Right lung (tissue), 10 donors: ENCODE measurements around the gene SLC44A3. TPM values are rescaled to one million over a fixed set of nuclear protein-coding genes. Genes with fewer than 3 reads are reported as not detected.
A peak's percentile ranks its signal among the peaks of the same experiment; 100 is the strongest.

Experiments
- DNase-seq, 2 donors: peaks; one replicate each; pipeline ENCODE4 v3.0.0-alpha.2; 2013
- long read RNA-seq, 8 donors: transcript quantifications; one replicate each; lab custom pipeline, GENCODE V29; 2026
- polyA plus RNA-seq, 5 donors: library from polyadenylated mRNA; unstranded; fragments of 120-200 nt; gene quantifications; one replicate each; pipeline versions ENCODE4 v1.2.1 to v1.2.3, GENCODE V29; 2013; ENCODE audit warnings: inconsistent platforms in 1 of 5, low replicate concordance in 1 of 5; ENCODE audit not compliant: insufficient read length in 5 of 5, insufficient read depth in 1 of 5

Gene SLC44A3
- polyA plus RNA-seq = 10 to 100 TPM; 29.3 to 52.6 (median 43.4) TPM
- long read RNA-seq, donor 1, partial matches to known transcripts = 13 of 18 reads
- long read RNA-seq, donor 1, other reads (novel, unspliced or antisense) = 0 of 18 reads
- long read RNA-seq, donor 2, partial matches to known transcripts = 0 of 1 reads
- long read RNA-seq, donor 2, other reads (novel, unspliced or antisense) = 0 of 1 reads
- long read RNA-seq, donor 3, partial matches to known transcripts = 0 of 4 reads
- long read RNA-seq, donor 3, other reads (novel, unspliced or antisense) = 0 of 4 reads
- long read RNA-seq, donor 4, partial matches to known transcripts = 0 of 4 reads
- long read RNA-seq, donor 4, other reads (novel, unspliced or antisense) = 0 of 4 reads
- long read RNA-seq, donor 5, partial matches to known transcripts = 193 of 491 reads
- long read RNA-seq, donor 5, other reads (novel, unspliced or antisense) = 296 of 491 reads
- long read RNA-seq, donor 6, partial matches to known transcripts = 0 of 5 reads
- long read RNA-seq, donor 6, other reads (novel, unspliced or antisense) = 0 of 5 reads
- long read RNA-seq, donor 7, partial matches to known transcripts = 0 of 4 reads
- long read RNA-seq, donor 7, other reads (novel, unspliced or antisense) = 0 of 4 reads
- long read RNA-seq, donor 8, partial matches to known transcripts = 0 of 1 reads
- long read RNA-seq, donor 8, other reads (novel, unspliced or antisense) = 0 of 1 reads

DNA sequence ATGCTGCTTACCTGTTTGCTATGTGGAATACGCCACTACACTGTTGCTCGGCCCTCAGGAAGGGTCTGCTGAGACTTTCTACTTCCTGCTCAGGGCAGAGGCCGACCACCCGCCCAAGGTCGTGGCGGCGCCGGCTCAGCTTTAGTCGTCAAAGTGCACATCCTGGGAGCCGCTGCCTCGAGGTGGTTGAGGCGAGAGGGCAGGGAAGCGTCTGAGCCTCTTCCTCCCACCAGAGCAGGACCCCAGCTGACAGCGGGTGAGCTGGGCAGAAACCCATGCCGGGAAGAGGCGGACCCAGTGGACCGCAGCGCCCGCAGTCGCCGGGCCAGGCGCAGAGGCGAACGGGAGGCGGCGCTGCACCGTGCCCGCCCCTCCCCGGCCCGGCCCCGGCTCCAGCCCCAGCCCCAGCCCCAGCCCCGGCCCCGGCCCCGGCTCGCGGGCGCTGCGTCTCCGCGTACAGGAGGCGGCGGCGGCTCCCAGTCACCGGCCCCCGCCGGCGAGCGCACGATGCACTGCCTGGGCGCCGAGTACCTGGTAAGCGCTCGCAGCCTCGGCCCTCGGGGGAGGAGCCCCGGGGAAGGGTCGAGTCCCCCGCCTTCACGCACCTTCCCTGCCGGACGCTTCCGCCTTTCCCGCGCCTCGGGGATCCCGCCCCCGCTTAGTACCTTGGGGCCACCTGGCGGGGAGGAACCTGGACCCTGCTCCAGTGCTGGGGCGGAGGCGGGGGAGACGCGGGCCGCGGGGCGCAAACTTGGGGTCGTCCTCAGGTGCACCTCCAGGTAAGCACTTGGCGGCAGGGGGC, at the start of gene SLC44A3:
Gene SLC44A3, plus strand, starts transcription at position 413 of the 802 bp plus-strand sequence. Its CDS starts 95 bp downstream, at position 508.
- no peak for DNase-seq

DNA sequence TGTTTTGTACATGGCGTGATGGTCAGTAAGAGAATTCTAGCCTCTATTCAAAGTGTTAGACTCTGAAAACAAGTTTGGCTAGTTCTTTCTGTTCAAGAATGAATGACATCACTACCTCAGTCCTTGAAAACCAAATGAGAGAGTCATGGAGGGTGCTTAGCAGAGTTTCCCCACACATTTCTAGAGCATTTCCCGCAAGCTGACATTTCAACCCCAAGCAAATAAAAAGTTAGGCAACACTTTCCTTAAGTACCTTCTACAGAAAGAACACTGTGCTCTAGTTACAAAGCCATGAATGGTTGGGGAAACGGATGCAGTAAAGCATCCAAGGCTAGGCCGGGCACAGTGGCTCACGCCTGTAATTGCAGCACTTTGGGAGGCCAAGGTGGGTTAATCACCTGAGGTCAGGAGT, 47.9 kb upstream of the SLC44A3 start:
- peak; percentile 67 to 69 for DNase-seq

- no peak for DNase-seq
Measured at GRCh38 chr1:94772845-94773244, 47.3 kb upstream of the SLC44A3 start.

DNA sequence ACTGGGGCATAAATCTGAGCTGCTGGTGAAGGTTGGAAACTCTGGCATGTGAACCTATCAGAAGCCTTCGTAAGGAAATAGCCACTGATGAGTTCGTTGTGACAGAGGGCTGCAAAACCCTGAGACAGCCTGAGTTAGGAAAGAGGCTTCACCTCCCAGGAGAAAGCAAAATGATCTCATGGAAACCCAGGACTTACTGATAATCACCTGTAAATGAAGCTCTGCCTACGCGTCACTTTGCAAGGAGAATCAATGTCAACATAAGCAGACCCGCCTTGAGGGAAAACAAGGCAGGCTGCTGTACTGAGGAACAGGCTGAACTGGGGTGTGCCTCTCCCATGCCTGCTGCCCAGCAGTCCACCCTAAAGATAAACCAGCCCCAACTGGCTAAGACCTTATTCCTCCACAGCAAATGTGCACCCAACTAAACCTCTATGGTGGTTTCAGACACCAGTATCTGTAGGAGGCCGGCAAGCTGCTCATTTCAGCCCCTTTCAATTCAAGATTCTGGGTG, 46.8 kb upstream of the SLC44A3 start:
- DNase-seq = no peak

DNA sequence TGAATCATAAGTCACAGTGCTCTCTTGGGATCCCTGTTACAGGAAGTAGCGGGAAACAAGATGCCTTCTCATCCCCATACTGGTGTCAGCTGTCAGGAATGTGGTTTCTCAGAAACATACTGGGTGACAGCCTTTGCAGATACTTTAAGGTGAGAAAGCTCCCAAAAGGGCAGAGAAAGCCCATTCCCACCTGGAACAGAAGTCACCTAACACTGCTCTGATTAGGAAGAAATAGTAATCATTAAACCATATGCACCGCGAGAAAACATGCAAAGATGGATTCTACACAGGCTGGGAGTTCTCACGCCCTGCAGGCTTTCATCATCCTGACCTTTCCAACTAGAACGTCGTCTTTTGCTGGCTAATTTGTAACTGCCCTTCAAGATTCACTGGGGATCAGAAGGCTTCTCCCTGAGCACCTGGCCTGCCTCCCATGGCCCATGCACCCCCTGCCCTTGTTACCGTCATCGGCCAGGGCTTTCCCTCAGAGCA, 46.2 kb upstream of the SLC44A3 start:
- DNase-seq = no peak

DNA sequence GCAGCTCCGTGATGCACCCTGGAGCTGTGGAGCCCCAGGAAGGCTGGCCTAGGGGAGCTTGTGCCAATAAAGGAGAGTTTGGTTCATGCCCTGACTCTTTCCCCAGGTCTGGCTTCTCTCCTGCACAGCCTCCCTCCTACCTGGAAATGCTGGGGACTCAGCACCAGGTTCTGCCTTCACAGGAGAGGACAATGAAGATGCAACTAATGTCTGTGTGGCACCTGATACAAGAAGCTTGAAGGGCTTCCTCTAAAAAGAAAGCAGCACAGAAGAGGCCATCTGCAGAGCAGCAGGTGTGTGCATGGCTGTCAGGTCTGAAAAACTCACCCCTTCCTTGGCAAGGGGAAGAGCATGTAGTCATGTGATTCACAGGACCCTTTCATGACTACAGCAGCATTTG, 43.7 kb upstream of the SLC44A3 start:
- no peak for DNase-seq

DNA sequence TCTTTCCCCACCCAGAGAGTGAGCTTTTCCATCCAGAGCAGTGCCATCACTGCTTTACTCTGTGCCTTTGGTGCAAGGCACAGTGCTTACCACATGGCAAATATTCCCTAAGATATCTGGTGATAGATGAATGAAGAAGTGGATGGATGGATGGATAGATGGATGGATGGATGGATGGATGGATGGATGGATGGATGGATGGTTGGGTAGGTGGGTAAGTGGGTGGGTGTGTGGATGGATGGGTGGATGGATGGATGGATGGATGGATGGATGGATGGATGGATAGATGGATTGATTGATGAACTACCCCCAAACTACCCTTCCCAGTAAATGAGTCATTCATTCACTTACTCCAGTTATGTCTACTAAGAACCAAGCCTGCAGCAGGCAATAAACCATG, 42.9 kb upstream of the SLC44A3 start:
- no peak for DNase-seq

- no peak for DNase-seq
Measured at GRCh38 chr1:94778808-94779207, 41.3 kb upstream of the SLC44A3 start.

- peak; percentile 38 to 46 for DNase-seq
Measured at GRCh38 chr1:94783342-94784189, 36.6 kb upstream of the SLC44A3 start.

DNA sequence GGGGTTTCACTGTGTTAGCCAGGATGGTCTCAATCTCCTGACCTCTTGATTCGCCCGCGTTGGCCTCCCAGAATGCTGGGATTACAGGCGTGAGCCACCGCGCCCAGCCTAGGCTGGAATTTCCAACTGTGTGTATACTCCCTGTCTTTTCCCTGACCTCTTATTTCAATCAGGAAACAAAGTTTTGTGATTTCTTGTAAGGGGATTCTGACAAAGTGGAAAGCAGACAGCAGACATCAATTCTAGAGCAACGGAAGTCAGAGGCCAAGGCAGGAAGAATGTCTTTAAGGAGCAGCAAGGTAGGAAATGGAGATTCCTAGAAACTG, 36.0 kb upstream of the SLC44A3 start:
- DNase-seq = no peak

DNA sequence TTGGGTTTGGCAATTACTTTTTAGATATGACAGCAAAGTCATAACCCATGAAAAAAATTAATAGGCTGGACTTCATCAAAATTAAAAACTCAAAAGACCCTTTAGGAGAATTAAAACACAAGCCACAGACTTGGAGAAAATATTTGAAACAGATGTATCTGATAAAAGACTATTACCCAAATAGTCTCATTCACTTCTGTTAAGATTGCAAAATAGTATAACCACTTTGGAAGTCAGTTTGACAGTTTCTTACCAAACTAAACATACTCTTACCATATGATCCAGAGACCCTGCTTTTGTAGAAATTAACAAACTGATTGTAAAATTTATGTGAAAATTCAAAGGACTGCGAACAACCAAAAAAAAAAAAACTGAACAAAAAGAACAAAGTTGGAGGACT, 32.5 kb upstream of the SLC44A3 start:
- no peak for DNase-seq

DNA sequence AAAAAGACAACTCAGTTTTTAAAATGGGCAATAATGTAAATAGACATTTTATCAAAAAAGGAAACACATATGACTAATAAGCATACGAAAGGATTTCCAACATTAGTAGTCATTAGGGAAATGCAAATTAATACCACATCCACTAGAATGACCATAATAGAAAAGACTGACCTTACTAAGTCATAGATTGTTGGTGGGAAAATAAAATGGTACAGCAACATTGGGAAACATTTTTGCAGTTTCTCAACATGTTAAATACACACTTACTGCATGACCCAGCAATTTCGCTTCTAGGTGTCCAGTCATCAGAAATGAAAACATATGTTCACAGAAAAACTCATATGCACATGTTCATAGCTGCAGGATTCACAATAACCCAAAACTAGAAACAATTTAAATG, 29.9 kb upstream of the SLC44A3 start:
- no peak for DNase-seq

- no peak for DNase-seq
Measured at GRCh38 chr1:94790670-94791069, 29.5 kb upstream of the SLC44A3 start.

- DNase-seq = no peak
Measured at GRCh38 chr1:94792473-94793295, 27.5 kb upstream of the SLC44A3 start.

DNA sequence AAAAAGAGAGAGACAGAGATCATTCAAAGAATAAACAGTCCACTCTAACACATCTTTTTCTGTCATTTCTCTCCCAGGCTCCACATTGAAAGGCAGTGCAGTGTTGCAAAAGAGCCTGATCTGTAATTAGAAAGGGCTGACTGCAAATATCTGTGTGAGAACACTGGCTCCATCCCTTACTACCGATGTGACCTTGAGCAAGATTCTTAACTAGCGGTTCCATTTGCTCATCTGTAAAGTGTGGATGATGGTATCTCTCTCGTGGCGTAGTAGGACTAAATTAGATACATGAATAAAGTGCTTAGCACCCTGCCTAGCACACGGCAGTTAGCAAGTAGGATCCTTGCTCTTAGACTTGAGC, 26.9 kb upstream of the SLC44A3 start:
- DNase-seq = no peak

GRCh38 chr1:94795434-94795833, 24.7 kb upstream of the SLC44A3 start:
- DNase-seq = no peak

DNA sequence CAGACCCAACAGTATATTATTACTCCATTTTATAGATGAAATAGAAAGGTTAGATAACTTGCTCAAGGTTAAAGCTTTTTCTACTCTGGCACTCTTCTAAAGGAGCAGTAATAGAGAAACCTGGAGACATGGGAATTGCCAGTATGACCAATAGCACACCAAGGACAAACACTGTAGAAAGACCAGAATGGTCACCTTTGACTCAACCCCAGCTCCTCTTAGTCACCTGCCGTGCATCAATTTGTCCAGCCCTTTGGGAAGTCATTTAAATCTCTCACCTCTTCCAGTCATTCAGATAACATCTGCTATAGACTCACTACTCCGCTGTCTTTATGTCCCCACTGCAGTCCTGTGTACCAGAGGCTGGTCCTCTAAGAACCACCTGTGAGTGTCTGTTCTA, 23.9 kb upstream of the SLC44A3 start:
- no peak for DNase-seq

- no peak for DNase-seq
Measured at GRCh38 chr1:94797291-94797690, 22.9 kb upstream of the SLC44A3 start.

- DNase-seq = no peak
Measured at GRCh38 chr1:94798054-94798453, 22.1 kb upstream of the SLC44A3 start.

GRCh38 chr1:94798462-94798861, 21.7 kb upstream of the SLC44A3 start:
- no peak for DNase-seq
